H1 (cell line): ENCODE measurements around the gene FAF2. TPM values are rescaled to one million over a fixed set of nuclear protein-coding genes. Genes with fewer than 3 reads are reported as not detected.

Source experiments
- BRCA1 ChIP-seq: IDR thresholded peaks from 2 replicates; pipeline ENCODE4 v1.6.1; 2012; ENCODE audit warnings: low read depth, low read length, improper control_type of control experiment
- CEBPB ChIP-seq: IDR thresholded peaks from 2 replicates; pipeline ENCODE4 v1.6.1; 2012; ENCODE audit warnings: low read depth, low read length
- EP300 ChIP-seq, 2 experiments: IDR thresholded peaks; 1 replicate in 1 of 2; 2 replicates in 1 of 2; pipeline ENCODE4 v1.6.1; 2011 to 2012; ENCODE audit warnings: low read depth in 2 of 2, low read length in 2 of 2, mild to moderate bottlenecking in 2 of 2, borderline replicate concordance in 1 of 2, inconsistent platforms in 1 of 2, moderate library complexity in 1 of 2
- EZH2 ChIP-seq: fragments of 200-600 bp; sonication (generic); IDR thresholded peaks from 2 replicates; pipeline ENCODE4 v1.7.1; 2012; ENCODE audit warnings: low read depth, mild to moderate bottlenecking, moderate library complexity, low read length, inconsistent platforms; ENCODE audit not compliant: severe bottlenecking
- POLR2AphosphoS5 ChIP-seq: IDR thresholded peaks from 2 replicates; pipeline ENCODE4 v1.6.1; 2011; ENCODE audit warnings: low read depth, low read length
- SAP30 ChIP-seq: fragments of 300-600 bp; sonication (generic); IDR thresholded peaks from 2 replicates; pipeline ENCODE4 v1.7.1; 2012; ENCODE audit warnings: low read length, moderate library complexity, mild to moderate bottlenecking, inconsistent platforms; ENCODE audit not compliant: insufficient read depth, insufficient replicate concordance
- SRF ChIP-seq: IDR thresholded peaks from 2 replicates; pipeline ENCODE4 v1.6.1; 2011; ENCODE audit warnings: mild to moderate bottlenecking, low read depth, low read length, moderate library complexity
- TAF7 ChIP-seq: optimal IDR thresholded peaks from 2 replicates; pipeline ENCODE3; 2011; ENCODE audit warnings: low read depth, mild to moderate bottlenecking, inconsistent platforms, low read length, moderate library complexity, borderline replicate concordance
- ZNF274 ChIP-seq: IDR thresholded peaks from 2 replicates; pipeline ENCODE4 v1.7.0; 2012; ENCODE audit warnings: low read length, borderline replicate concordance; ENCODE audit errors: extremely low read depth
- polyA plus RNA-seq, 7 experiments: library from polyadenylated mRNA; depleted of rRNA in 3 of 7; stranded (reverse) in 5 of 7; unstranded in 2 of 7; fragments of >200 nt in 5 of 7; fragments of 200-250 nt in 2 of 7; gene quantifications; 1 replicate in 5 of 7; 2 replicates in 1 of 7; 4 replicates in 1 of 7; pipeline versions ENCODE4 v1.2.1 to v1.2.3, GENCODE V29; 2011 to 2013; ENCODE audit warnings: missing spikeins in 2 of 7, mixed read lengths in 2 of 7
- total RNA-seq: library from RNA; stranded (reverse); fragmentation: NEBNext Ultra II Directional; extraction: Animal tissue kit (Norgen Biotek cat#: 25700); gene quantifications from 2 replicates; pipeline ENCODE4 v1.2.1, GENCODE V29; 2021
- TF ChIP-seq, protein P1 (sequence below): fragments of 300-600 bp; sonication (generic); IDR thresholded peaks from 2 replicates; pipeline ENCODE4 v1.7.1; 2012; ENCODE audit warnings: low read length, moderate library complexity, mild to moderate bottlenecking, inconsistent platforms; ENCODE audit not compliant: insufficient replicate concordance
- TF ChIP-seq, protein P2 (sequence below): IDR thresholded peaks from 2 replicates; pipeline ENCODE4 v1.6.1; 2012; ENCODE audit warnings: inconsistent platforms

FAF2 gene
- total and polyA plus RNA-seq, 2 of the 8 experiments (the other 6 are each of a cell fraction or from before 2014, with no cell fraction given) = 20.8 to 35.8 TPM

DNA sequence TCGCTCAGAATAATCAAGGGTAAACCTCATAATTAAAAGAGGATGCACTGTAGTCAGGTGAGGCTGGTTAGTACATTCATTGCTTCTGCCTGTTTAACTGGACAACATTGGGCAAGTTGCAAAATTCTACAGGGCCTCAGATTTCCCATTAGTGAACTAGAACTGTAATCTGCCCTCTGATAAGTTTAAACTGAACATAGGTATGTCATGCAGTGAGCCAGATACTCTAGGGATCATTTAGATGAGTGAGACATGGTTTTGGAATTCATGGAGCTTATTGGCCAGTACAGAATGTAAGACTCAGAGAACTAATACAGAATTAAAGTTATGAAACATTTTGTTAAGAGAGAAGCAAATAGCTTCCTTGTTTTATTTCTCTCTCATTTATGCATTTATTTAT is 53.1 kb downstream of the FAF2 start (continued):
- TF ChIP-seq, protein P1, sequence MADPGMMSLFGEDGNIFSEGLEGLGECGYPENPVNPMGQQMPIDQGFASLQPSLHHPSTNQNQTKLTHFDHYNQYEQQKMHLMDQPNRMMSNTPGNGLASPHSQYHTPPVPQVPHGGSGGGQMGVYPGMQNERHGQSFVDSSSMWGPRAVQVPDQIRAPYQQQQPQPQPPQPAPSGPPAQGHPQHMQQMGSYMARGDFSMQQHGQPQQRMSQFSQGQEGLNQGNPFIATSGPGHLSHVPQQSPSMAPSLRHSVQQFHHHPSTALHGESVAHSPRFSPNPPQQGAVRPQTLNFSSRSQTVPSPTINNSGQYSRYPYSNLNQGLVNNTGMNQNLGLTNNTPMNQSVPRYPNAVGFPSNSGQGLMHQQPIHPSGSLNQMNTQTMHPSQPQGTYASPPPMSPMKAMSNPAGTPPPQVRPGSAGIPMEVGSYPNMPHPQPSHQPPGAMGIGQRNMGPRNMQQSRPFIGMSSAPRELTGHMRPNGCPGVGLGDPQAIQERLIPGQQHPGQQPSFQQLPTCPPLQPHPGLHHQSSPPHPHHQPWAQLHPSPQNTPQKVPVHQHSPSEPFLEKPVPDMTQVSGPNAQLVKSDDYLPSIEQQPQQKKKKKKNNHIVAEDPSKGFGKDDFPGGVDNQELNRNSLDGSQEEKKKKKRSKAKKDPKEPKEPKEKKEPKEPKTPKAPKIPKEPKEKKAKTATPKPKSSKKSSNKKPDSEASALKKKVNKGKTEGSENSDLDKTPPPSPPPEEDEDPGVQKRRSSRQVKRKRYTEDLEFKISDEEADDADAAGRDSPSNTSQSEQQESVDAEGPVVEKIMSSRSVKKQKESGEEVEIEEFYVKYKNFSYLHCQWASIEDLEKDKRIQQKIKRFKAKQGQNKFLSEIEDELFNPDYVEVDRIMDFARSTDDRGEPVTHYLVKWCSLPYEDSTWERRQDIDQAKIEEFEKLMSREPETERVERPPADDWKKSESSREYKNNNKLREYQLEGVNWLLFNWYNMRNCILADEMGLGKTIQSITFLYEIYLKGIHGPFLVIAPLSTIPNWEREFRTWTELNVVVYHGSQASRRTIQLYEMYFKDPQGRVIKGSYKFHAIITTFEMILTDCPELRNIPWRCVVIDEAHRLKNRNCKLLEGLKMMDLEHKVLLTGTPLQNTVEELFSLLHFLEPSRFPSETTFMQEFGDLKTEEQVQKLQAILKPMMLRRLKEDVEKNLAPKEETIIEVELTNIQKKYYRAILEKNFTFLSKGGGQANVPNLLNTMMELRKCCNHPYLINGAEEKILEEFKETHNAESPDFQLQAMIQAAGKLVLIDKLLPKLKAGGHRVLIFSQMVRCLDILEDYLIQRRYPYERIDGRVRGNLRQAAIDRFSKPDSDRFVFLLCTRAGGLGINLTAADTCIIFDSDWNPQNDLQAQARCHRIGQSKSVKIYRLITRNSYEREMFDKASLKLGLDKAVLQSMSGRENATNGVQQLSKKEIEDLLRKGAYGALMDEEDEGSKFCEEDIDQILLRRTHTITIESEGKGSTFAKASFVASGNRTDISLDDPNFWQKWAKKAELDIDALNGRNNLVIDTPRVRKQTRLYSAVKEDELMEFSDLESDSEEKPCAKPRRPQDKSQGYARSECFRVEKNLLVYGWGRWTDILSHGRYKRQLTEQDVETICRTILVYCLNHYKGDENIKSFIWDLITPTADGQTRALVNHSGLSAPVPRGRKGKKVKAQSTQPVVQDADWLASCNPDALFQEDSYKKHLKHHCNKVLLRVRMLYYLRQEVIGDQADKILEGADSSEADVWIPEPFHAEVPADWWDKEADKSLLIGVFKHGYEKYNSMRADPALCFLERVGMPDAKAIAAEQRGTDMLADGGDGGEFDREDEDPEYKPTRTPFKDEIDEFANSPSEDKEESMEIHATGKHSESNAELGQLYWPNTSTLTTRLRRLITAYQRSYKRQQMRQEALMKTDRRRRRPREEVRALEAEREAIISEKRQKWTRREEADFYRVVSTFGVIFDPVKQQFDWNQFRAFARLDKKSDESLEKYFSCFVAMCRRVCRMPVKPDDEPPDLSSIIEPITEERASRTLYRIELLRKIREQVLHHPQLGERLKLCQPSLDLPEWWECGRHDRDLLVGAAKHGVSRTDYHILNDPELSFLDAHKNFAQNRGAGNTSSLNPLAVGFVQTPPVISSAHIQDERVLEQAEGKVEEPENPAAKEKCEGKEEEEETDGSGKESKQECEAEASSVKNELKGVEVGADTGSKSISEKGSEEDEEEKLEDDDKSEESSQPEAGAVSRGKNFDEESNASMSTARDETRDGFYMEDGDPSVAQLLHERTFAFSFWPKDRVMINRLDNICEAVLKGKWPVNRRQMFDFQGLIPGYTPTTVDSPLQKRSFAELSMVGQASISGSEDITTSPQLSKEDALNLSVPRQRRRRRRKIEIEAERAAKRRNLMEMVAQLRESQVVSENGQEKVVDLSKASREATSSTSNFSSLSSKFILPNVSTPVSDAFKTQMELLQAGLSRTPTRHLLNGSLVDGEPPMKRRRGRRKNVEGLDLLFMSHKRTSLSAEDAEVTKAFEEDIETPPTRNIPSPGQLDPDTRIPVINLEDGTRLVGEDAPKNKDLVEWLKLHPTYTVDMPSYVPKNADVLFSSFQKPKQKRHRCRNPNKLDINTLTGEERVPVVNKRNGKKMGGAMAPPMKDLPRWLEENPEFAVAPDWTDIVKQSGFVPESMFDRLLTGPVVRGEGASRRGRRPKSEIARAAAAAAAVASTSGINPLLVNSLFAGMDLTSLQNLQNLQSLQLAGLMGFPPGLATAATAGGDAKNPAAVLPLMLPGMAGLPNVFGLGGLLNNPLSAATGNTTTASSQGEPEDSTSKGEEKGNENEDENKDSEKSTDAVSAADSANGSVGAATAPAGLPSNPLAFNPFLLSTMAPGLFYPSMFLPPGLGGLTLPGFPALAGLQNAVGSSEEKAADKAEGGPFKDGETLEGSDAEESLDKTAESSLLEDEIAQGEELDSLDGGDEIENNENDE = no peak
- TF ChIP-seq EP300 (IDR thresholded peaks at IDR 0.05; ENCODE audit: borderline replicate concordance in 1 of 2, low read depth in 2 of 2, low read length in 2 of 2) (no peak), TAF7 (no peak), BRCA1 (no peak), EZH2 (no peak), POLR2AphosphoS5 (no peak), ZNF274 (no peak), SAP30 (no peak), CEBPB (no peak), SRF (no peak)
- TF ChIP-seq, protein P2, sequence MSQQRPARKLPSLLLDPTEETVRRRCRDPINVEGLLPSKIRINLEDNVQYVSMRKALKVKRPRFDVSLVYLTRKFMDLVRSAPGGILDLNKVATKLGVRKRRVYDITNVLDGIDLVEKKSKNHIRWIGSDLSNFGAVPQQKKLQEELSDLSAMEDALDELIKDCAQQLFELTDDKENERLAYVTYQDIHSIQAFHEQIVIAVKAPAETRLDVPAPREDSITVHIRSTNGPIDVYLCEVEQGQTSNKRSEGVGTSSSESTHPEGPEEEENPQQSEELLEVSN = no peak
